ENCODE measurements around the gene SNORC. TPM values are rescaled to one million over a fixed set of nuclear protein-coding genes. Genes with fewer than 3 reads are reported as not detected.
A peak's percentile ranks its signal among the peaks of the same experiment; 100 is the strongest.

SNORC gene
- total RNA-seq, 1 experiment from 2014 or later: 3.4 TPM

- Mint-ChIP-seq H3K4me1 (peaks cover 23% of the 10 kb centered on the region), H3K27me3 (ENCODE audit: low read depth) (peaks cover 46% of the 10 kb centered on the region), H3K36me3 (no peaks in the 10 kb centered on the region), H3K9me3 (peaks cover 5% of the 10 kb centered on the region), H3K27ac (no peak overlapping the region), H3K4me3 (no peak overlapping the region)
- ChIA-PET CTCF (interaction anchor here (0.9 kb wide), 1 partner anchor 34 kb away, joined by 3 read pairs; no protein-coding TSS in a partner anchor), POLR2A (no interaction called here)
- DNase-seq (ENCODE audit: low spot score): no peak
- TF ChIP-seq TP53 (CRISPR knock-in tag; IDR thresholded peaks at IDR 0.05) (no peak), TCF7 (CRISPR knock-in tag; IDR thresholded peaks at IDR 0.05; ENCODE audit: low read depth) (no peak), PRDM15 (CRISPR knock-in tag; IDR thresholded peaks at IDR 0.05) (no peak), USF1 (CRISPR knock-in tag; IDR thresholded peaks at IDR 0.05) (no peak)
- no peak for ATAC-seq
Measured at GRCh38 chr2:232924433-232924832, 54.4 kb downstream of the SNORC start.

GRCh38 chr2:232925153-232925820, 55.2 kb downstream of the SNORC start:
- Mint-ChIP-seq H3K27me3 (ENCODE audit: low read depth) (peaks cover 54% of the 10 kb centered on the region), H3K4me1 (peaks cover 25% of the 10 kb centered on the region), H3K9me3 (peaks cover 5% of the 10 kb centered on the region), H3K36me3 (no peaks in the 10 kb centered on the region), H3K27ac (no peak overlapping the region), H3K4me3 (no peak overlapping the region)
- DNase-seq (ENCODE audit: low spot score): peak; percentile 36
- CTCF ChIA-PET: interaction anchor here (0.7 to 1.9 kb wide), 7 partner anchors 31 to 204 kb away, joined by 3 to 7 read pairs (median 4); partner anchors contain the start of gene INPP5D
- peak; percentile 5; the same call in 1 of the 2 replicates for ATAC-seq
- POLR2A ChIA-PET: no interaction called here
- TF ChIP-seq ZBTB43 (CRISPR knock-in tag; IDR thresholded peaks at IDR 0.05) (no peak), ZMAT4 (CRISPR knock-in tag; IDR thresholded peaks at IDR 0.05) (no peak), ZNF232 (CRISPR knock-in tag; IDR thresholded peaks at IDR 0.05) (no peak), MAX (CRISPR knock-in tag; IDR thresholded peaks at IDR 0.05) (no peak), TEAD4 (CRISPR knock-in tag; IDR thresholded peaks at IDR 0.05) (no peak), ETV6 (CRISPR knock-in tag; IDR thresholded peaks at IDR 0.05) (no peak), MYBL2 (CRISPR knock-in tag; IDR thresholded peaks at IDR 0.05) (no peak), PRRX2 (CRISPR knock-in tag; IDR thresholded peaks at IDR 0.05) (no peak), STAT6 (CRISPR knock-in tag; conservative IDR thresholded peaks at IDR 0.05; ENCODE audit: low read depth) (no peak), ATF2 (CRISPR knock-in tag; IDR thresholded peaks at IDR 0.05; ENCODE audit: borderline replicate concordance, low read depth) (no peak), ZNF317 (CRISPR knock-in tag; IDR thresholded peaks at IDR 0.05; ENCODE audit: borderline replicate concordance, low read depth) (no peak), NR3C1 (CRISPR knock-in tag; conservative IDR thresholded peaks at IDR 0.05; ENCODE audit: low read depth) (no peak), AR (CRISPR knock-in tag; IDR thresholded peaks at IDR 0.05) (no peak), RORB (CRISPR knock-in tag; IDR thresholded peaks at IDR 0.05) (no peak), IRF1 (CRISPR knock-in tag; IDR thresholded peaks at IDR 0.05) (no peak)
